HepG2 (cell line): Measurements from ENCODE around the gene NIPAL3. TPM values are rescaled to one million over a fixed set of nuclear protein-coding genes. Genes with fewer than 3 reads are reported as not detected.

ENCODE experiments used
- ATAC-seq: fragments of 200-7000 bp; cut with Tn5 transposase; 3 replicates; pipeline ENCODE4 v1.9.1; 2020; ENCODE audit warnings: mild to moderate bottlenecking, moderate library complexity
- BruUV-seq: library from RNA; stranded (reverse); fragments of 400-500 nt; replicated peaks from 2 replicates; lab custom pipeline; 2021; lab: Mats Ljungman, UMichigan
- CTCF ChIA-PET: fragments of 300-600 bp; formaldehyde crosslinking; extraction: SDS; loops from one replicate; lab custom pipeline; 2021; ENCODE audit warnings: low total read pairs, inconsistent platforms, low intra/inter-chr PET ratio; lab: Yijun Ruan, JAX
- POLR2A ChIA-PET: fragments of 350-600 bp; sonication (Branson Sonifier 250); formaldehyde crosslinking; loops from one replicate; lab custom pipeline; 2020; ENCODE audit warnings: antibody characterized with exemption, inconsistent platforms; lab: Yijun Ruan, JAX
- DNase-seq: peaks from one replicate; pipeline ENCODE4 v3.0.0-alpha.2; 2015; ENCODE audit warnings: low spot score
- FAIRE-seq: peaks from 3 replicates; lab custom pipeline; 2011; peaks lifted over from hg19 to GRCh38; lab: Jason Lieb, UNC
- H2AFZ ChIP-seq: one replicate; pipeline ENCODE4 v1.6.1; 2011; ENCODE audit warnings: low read length, inconsistent platforms
- H3K27ac ChIP-seq: fragments of 300-600 bp; 3 replicates; pipeline ENCODE4 v1.8.0; 2011; ENCODE audit warnings: mixed run types, mild to moderate bottlenecking, mixed read lengths, low read length, inconsistent platforms; ENCODE audit not compliant: insufficient read depth; ENCODE audit errors: extremely low read length
- H3K27me3 ChIP-seq, 2 experiments: fragments of 200-600 bp in 1 of 2; 2 replicates in 1 of 2; 3 replicates in 1 of 2; pipeline versions ENCODE4 v1.6.0 to v1.8.0; 2011; ENCODE audit warnings: low read length in 2 of 2, mild to moderate bottlenecking in 2 of 2, moderate library complexity in 2 of 2, inconsistent platforms in 1 of 2; ENCODE audit not compliant: insufficient read depth in 2 of 2, control insufficient read depth in 1 of 2
- H3K36me3 ChIP-seq, 2 experiments: fragments of 200-600 bp in 1 of 2; replicated peaks in 1 of 2; 2 replicates in 1 of 2; 3 replicates in 1 of 2; pipeline versions ENCODE4 v1.5.1 to v1.8.0; 2011; ENCODE audit warnings: low read length in 2 of 2, inconsistent platforms in 1 of 2; ENCODE audit not compliant: insufficient read depth in 2 of 2, control insufficient read depth in 1 of 2
- H3K4me1 ChIP-seq: 2 replicates; pipeline ENCODE4 v1.5.1; 2012; ENCODE audit warnings: low read length, inconsistent platforms; ENCODE audit not compliant: insufficient read depth
- H3K4me2 ChIP-seq: 2 replicates; pipeline ENCODE4 v1.6.0; 2011; ENCODE audit warnings: low read depth, low read length, inconsistent platforms
- H3K4me3 ChIP-seq, 3 experiments: fragments of 200-600 bp in 1 of 3; sonication (generic), shearing (Covaris generic) in 1 of 3; replicated peaks in 1 of 3; 2 replicates each; pipeline ENCODE4 v1.5.1; 2011 to 2016; ENCODE audit warnings: low read length in 3 of 3, inconsistent platforms in 2 of 3, low read depth in 2 of 3, mild to moderate bottlenecking in 2 of 3, control low read depth in 1 of 3, mixed read lengths in 1 of 3; ENCODE audit not compliant: insufficient read depth in 1 of 3
- H3K79me2 ChIP-seq: one replicate; pipeline ENCODE4 v1.6.1; 2011; ENCODE audit warnings: low read length, inconsistent platforms; ENCODE audit not compliant: insufficient read depth
- H3K9ac ChIP-seq: 2 replicates; pipeline ENCODE4 v1.6.0; 2011; ENCODE audit warnings: mild to moderate bottlenecking, low read depth, low read length, inconsistent platforms; ENCODE audit not compliant: insufficient read depth
- H3K9me3 ChIP-seq: 2 replicates; pipeline ENCODE4 v1.5.1; 2012; ENCODE audit warnings: mild to moderate bottlenecking, low read length
- H4K20me1 ChIP-seq: 2 replicates; pipeline ENCODE4 v1.6.0; 2011; ENCODE audit warnings: inconsistent platforms, mild to moderate bottlenecking, low read length, moderate library complexity; ENCODE audit not compliant: insufficient read depth
- CHD2 ChIP-seq: IDR thresholded peaks from 2 replicates; pipeline ENCODE4 v1.6.1; 2011; ENCODE audit warnings: low read depth, low read length, improper control_type of control experiment
- MED1 ChIP-seq: sonication (generic); formaldehyde crosslinking; IDR thresholded peaks from 2 replicates; pipeline ENCODE4 v1.4.0; 2020; ENCODE audit warnings: missing genetic modification reagents
- TMF1 ChIP-seq: sonication (generic); formaldehyde crosslinking; IDR thresholded peaks from 2 replicates; pipeline ENCODE4 v1.8.1; 2022; ENCODE audit warnings: low read depth, missing genetic modification reagents
- ZNF33B ChIP-seq: sonication (generic); formaldehyde crosslinking; IDR thresholded peaks from 2 replicates; pipeline ENCODE4 v1.5.1; 2020; ENCODE audit warnings: mild to moderate bottlenecking, missing genetic modification reagents
- ZNF451 ChIP-seq: sonication (generic); formaldehyde crosslinking; IDR thresholded peaks from 2 replicates; pipeline ENCODE4 v1.5.0; 2020; ENCODE audit warnings: mild to moderate bottlenecking, missing genetic modification reagents
- WGBS: methylation state at CpG from one replicate; pipeline ENCODE4 v1.1.6; 2017; ENCODE audit warnings: low lambda C conversion rate; 5-methylcytosine and 5-hydroxymethylcytosine counted together
- in situ Hi-C: cut with HindIII; loops from 2 replicates; pipeline ENCODE4 v1.10.0; 2017; ENCODE audit warnings: low pct_unique_long_range_greater_than_20kb; ENCODE audit not compliant: extremely low pct_ligation_motif_present
- intact Hi-C: fragments of 100-400 bp; cut with micrococcal nuclease; formaldehyde crosslinking; loops from one replicate; pipeline ENCODE4 v1.10.0; 2022; ENCODE audit not compliant: unreplicated experiment
- polyA plus RNA-seq, 8 experiments: library from polyadenylated mRNA; depleted of rRNA in 3 of 8; stranded (reverse) in 7 of 8; unstranded in 1 of 8; fragments of >200 nt; fragmentation: Illumina TruSeq in 4 of 8; extraction: Trizol in 4 of 8; gene quantifications; 2 replicates each; pipeline versions ENCODE4 v1.2.1 to v1.2.3, GENCODE V29; 2011 to 2016; ENCODE audit warnings: low read depth in 4 of 8, missing spikeins in 1 of 8, mixed read lengths in 1 of 8; ENCODE audit not compliant: insufficient read depth in 1 of 8
- total RNA-seq, 5 experiments: library from RNA; depleted of rRNA; stranded (reverse); fragments of >200 nt; fragmentation: Illumina TruSeq; extraction: Trizol; gene quantifications; 2 replicates each; pipeline ENCODE4 v1.2.3, GENCODE V29; 2016; ENCODE audit warnings: low read depth in 1 of 5
- TF ChIP-seq, protein P1 (sequence below): sonication (generic); formaldehyde crosslinking; IDR thresholded peaks from 2 replicates; pipeline ENCODE4 v1.4.0; 2020; ENCODE audit warnings: missing genetic modification reagents
- TF ChIP-seq, protein P2 (sequence below): sonication (generic); formaldehyde crosslinking; IDR thresholded peaks from 2 replicates; pipeline ENCODE4 v1.4.0; 2020; ENCODE audit warnings: missing genetic modification reagents, low read depth, mild to moderate bottlenecking, borderline replicate concordance
- TF ChIP-seq, protein P3 (sequence below): fragments of 450-650 bp; IDR thresholded peaks from 2 replicates; pipeline ENCODE4 v1.6.1; 2017; ENCODE audit warnings: mild to moderate bottlenecking
- TF ChIP-seq, protein P4 (sequence below): sonication (generic); formaldehyde crosslinking; conservative IDR thresholded peaks from 2 replicates; pipeline ENCODE4 v1.4.0; 2020; ENCODE audit warnings: missing genetic modification reagents
- TF ChIP-seq, protein P5 (sequence below): sonication (generic); formaldehyde crosslinking; IDR thresholded peaks from 2 replicates; pipeline ENCODE4 v1.4.0; 2020; ENCODE audit warnings: mild to moderate bottlenecking, missing genetic modification reagents, borderline replicate concordance

The NIPAL3 gene
- total and polyA plus RNA-seq, 2 of the 13 experiments (the other 11 are each of a cell fraction or from before 2014, with no cell fraction given) = 5.6 to 8.6 TPM

DNA sequence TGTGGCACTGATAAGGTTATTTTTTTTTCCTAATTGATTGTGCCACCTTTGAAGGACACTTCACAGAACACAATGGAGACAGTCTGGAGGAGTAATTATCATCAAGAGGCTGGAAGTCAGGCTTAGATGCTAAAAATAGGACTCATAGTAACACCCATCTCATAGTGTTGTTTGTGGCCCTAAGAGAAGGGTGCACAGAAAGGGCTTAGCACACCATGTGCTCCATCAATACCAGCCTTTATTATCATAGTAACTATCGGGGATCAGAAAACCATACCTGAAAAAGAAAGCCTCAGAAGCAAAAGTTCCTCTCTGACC is 11.9 kb downstream of the NIPAL3 start (continued):
- TF ChIP-seq, protein P1, sequence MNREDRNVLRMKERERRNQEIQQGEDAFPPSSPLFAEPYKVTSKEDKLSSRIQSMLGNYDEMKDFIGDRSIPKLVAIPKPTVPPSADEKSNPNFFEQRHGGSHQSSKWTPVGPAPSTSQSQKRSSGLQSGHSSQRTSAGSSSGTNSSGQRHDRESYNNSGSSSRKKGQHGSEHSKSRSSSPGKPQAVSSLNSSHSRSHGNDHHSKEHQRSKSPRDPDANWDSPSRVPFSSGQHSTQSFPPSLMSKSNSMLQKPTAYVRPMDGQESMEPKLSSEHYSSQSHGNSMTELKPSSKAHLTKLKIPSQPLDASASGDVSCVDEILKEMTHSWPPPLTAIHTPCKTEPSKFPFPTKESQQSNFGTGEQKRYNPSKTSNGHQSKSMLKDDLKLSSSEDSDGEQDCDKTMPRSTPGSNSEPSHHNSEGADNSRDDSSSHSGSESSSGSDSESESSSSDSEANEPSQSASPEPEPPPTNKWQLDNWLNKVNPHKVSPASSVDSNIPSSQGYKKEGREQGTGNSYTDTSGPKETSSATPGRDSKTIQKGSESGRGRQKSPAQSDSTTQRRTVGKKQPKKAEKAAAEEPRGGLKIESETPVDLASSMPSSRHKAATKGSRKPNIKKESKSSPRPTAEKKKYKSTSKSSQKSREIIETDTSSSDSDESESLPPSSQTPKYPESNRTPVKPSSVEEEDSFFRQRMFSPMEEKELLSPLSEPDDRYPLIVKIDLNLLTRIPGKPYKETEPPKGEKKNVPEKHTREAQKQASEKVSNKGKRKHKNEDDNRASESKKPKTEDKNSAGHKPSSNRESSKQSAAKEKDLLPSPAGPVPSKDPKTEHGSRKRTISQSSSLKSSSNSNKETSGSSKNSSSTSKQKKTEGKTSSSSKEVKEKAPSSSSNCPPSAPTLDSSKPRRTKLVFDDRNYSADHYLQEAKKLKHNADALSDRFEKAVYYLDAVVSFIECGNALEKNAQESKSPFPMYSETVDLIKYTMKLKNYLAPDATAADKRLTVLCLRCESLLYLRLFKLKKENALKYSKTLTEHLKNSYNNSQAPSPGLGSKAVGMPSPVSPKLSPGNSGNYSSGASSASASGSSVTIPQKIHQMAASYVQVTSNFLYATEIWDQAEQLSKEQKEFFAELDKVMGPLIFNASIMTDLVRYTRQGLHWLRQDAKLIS (CRISPR knock-in tag) = no peak
- TF ChIP-seq, protein P2, sequence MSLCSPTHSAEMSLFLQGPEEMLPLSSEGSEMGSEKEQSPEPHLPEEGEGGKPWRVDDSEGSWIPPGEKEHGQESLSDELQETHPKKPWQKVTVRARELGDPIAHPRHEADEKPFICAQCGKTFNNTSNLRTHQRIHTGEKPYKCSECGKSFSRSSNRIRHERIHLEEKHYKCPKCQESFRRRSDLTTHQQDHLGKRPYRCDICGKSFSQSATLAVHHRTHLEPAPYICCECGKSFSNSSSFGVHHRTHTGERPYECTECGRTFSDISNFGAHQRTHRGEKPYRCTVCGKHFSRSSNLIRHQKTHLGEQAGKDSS = no peak
- TF ChIP-seq, protein P3, sequence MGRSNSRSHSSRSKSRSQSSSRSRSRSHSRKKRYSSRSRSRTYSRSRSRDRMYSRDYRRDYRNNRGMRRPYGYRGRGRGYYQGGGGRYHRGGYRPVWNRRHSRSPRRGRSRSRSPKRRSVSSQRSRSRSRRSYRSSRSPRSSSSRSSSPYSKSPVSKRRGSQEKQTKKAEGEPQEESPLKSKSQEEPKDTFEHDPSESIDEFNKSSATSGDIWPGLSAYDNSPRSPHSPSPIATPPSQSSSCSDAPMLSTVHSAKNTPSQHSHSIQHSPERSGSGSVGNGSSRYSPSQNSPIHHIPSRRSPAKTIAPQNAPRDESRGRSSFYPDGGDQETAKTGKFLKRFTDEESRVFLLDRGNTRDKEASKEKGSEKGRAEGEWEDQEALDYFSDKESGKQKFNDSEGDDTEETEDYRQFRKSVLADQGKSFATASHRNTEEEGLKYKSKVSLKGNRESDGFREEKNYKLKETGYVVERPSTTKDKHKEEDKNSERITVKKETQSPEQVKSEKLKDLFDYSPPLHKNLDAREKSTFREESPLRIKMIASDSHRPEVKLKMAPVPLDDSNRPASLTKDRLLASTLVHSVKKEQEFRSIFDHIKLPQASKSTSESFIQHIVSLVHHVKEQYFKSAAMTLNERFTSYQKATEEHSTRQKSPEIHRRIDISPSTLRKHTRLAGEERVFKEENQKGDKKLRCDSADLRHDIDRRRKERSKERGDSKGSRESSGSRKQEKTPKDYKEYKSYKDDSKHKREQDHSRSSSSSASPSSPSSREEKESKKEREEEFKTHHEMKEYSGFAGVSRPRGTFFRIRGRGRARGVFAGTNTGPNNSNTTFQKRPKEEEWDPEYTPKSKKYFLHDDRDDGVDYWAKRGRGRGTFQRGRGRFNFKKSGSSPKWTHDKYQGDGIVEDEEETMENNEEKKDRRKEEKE = no peak
- TF ChIP-seq CHD2 = no peak

DNA sequence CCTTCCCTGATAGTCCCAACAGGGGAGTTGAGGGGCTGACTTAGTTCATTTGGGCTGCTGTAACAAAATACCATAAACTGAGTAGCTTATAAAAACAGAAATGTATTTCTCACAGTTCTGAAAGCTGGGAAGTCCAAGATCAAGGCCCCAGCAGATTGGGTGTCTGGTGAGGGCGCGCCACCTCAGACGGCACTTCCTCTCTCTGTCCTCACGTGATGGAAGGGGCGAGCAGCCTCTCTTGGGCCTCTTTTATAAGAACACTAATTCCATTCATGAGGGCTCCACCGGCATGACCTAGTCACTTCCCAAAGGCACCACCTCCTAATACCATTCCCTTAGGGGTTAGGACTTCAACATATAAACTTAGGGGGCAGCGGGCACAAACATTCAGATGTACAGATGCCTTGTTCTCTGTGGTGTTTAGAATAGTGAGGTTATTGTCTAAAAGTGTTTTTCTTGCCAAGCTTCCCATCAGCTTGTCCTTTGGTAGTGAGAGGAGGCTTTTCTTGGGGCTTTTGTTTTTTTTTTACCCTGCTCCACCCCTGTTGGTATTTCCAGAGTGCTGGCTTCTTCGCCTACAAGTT is 20.3 kb downstream of the NIPAL3 start:
- 91% methylated on average over 7 of the region's 8 CpGs for WGBS

More for the DNA sequence above, 20.3 kb downstream of the NIPAL3 start:
- H3K4me3 ChIP-seq = no peak overlapping the region
- ATAC-seq = no peak
- H3K27me3 ChIP-seq = no peaks in the 10 kb centered on the region
- H3K4me2 ChIP-seq = no peak overlapping the region
- no peak for FAIRE-seq
- H3K9ac ChIP-seq = no peak overlapping the region
- ChIA-PET POLR2A (no interaction called here), CTCF (no interaction called here)
- H3K27ac ChIP-seq = no peak overlapping the region
- H3K9me3 ChIP-seq = no peaks in the 10 kb centered on the region
- no peak overlapping the region for H2AFZ ChIP-seq
- intact Hi-C loops (no loop called here), in situ Hi-C loops (no loop called here)
- no TSS peak for BruUV-seq
- TF ChIP-seq MED1 (CRISPR knock-in tag) (no peak), TMF1 (CRISPR knock-in tag) (no peak), ZNF33B (no peak), ZNF451 (CRISPR knock-in tag) (no peak)
- TF ChIP-seq, protein P4, sequence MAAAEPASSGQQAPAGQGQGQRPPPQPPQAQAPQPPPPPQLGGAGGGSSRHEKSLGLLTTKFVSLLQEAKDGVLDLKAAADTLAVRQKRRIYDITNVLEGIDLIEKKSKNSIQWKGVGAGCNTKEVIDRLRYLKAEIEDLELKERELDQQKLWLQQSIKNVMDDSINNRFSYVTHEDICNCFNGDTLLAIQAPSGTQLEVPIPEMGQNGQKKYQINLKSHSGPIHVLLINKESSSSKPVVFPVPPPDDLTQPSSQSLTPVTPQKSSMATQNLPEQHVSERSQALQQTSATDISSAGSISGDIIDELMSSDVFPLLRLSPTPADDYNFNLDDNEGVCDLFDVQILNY (CRISPR knock-in tag) = no peak
- TF ChIP-seq, protein P5, sequence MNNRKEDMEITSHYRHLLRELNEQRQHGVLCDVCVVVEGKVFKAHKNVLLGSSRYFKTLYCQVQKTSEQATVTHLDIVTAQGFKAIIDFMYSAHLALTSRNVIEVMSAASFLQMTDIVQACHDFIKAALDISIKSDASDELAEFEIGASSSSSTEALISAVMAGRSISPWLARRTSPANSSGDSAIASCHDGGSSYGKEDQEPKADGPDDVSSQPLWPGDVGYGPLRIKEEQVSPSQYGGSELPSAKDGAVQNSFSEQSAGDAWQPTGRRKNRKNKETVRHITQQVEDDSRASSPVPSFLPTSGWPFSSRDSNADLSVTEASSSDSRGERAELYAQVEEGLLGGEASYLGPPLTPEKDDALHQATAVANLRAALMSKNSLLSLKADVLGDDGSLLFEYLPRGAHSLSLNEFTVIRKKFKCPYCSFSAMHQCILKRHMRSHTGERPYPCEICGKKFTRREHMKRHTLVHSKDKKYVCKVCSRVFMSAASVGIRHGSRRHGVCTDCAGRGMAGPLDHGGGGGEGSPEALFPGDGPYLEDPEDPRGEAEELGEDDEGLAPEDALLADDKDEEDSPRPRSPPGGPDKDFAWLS = no peak
- TF ChIP-seq, all 625 proteins: peak for 0
- H3K36me3 ChIP-seq = no peaks in the 10 kb centered on the region
- H4K20me1 ChIP-seq = no peaks in the 10 kb centered on the region
- DNase-seq = no peak
- H3K4me1 ChIP-seq = no peaks in the 10 kb centered on the region
- no peaks in the 10 kb centered on the region for H3K79me2 ChIP-seq
